Gastrocnemius medialis (tissue), 4 donors: ENCODE measurements around the gene SFMBT1. TPM values are rescaled to one million over a fixed set of nuclear protein-coding genes. Genes with fewer than 3 reads are reported as not detected.

Source experiments
- ATAC-seq, 2 donors: fragments of 150-250 bp; one replicate each; pipeline ENCODE4 v1.9.1; 2016
- DNase-seq, 2 donors: peaks; one replicate each; pipeline ENCODE4 v3.0.0-alpha.2; 2019
- H3K27ac ChIP-seq, 4 donors: fragments of 200-600 bp; sonication (generic); 1 replicate in 1 of 4; 2 replicates in 3 of 4; pipeline ENCODE4 v1.5.1; 2016 to 2018; ENCODE audit warnings: mild to moderate bottlenecking in 2 of 4, moderate library complexity in 1 of 4
- H3K27me3 ChIP-seq, 3 donors: fragments of 200-600 bp; sonication (generic) in 2 of 3; 1 replicate in 1 of 3; 2 replicates in 2 of 3; pipeline versions ENCODE4 v1.5.1 to v1.6.0; 2016 to 2019; ENCODE audit warnings: mild to moderate bottlenecking in 1 of 3, moderate library complexity in 1 of 3
- H3K36me3 ChIP-seq, 2 donors: fragments of 200-600 bp; sonication (generic) in 1 of 2; one replicate each; pipeline ENCODE4 v1.5.1; 2017 to 2018
- H3K4me1 ChIP-seq, 2 donors: fragments of 200-600 bp; sonication (generic) in 1 of 2; one replicate each; pipeline ENCODE4 v1.5.1; 2016 to 2017; ENCODE audit warnings: mild to moderate bottlenecking in 2 of 2
- H3K4me3 ChIP-seq, 4 donors: fragments of 200-600 bp; sonication (generic) in 3 of 4; 1 replicate in 1 of 4; 2 replicates in 3 of 4; pipeline ENCODE4 v1.5.1; 2016 to 2019; ENCODE audit warnings: mild to moderate bottlenecking in 2 of 4
- H3K9me3 ChIP-seq, 3 donors: fragments of 200-600 bp; sonication (generic) in 2 of 3; 1 replicate in 1 of 3; 2 replicates in 2 of 3; pipeline ENCODE4 v1.5.1; 2016 to 2019
- POLR2A ChIP-seq, 2 donors: fragments of 450-650 bp; IDR thresholded peaks; one replicate each; pipeline ENCODE4 v1.6.1; 2017; ENCODE audit warnings: antibody characterized with exemption in 2 of 2, mild to moderate bottlenecking in 2 of 2, moderate library complexity in 2 of 2
- in situ Hi-C, 4 donors: fragments of 200-750 bp; cut with MboI; loops; one replicate each; pipeline versions ENCODE4 v1.15.0 to v1.8.0; 2017; ENCODE audit warnings: low sequenced_read_pairs in 4 of 4
- intact Hi-C: fragments of 100-400 bp; cut with DNase I; formaldehyde crosslinking; loops from one replicate; pipeline ENCODE4 v1.15.1; 2023; ENCODE audit warnings: low total_unique reads
- total RNA-seq, 4 donors: library from RNA; depleted of rRNA; stranded (reverse); fragments of >200 nt; gene quantifications; one replicate each; pipeline versions ENCODE4 v1.1.0 to v1.2.3, GENCODE V29; 2016
- TF ChIP-seq, protein P1 (sequence below), 5 experiments: fragments of 450-650 bp in 3 of 5; fragments of 200-600 bp in 2 of 5; sonication (generic) in 2 of 5; IDR thresholded peaks in 4 of 5; conservative IDR thresholded peaks in 1 of 5; 1 replicate in 4 of 5; 2 replicates in 1 of 5; pipeline ENCODE4 v1.5.1; 2016 to 2019; ENCODE audit warnings: antibody characterized with exemption in 5 of 5, mild to moderate bottlenecking in 3 of 5, moderate library complexity in 3 of 5

The SFMBT1 gene
- total RNA-seq, 4 donors from 2014 or later, result 17.5 to 39.7 (median 29.8) TPM

DNA sequence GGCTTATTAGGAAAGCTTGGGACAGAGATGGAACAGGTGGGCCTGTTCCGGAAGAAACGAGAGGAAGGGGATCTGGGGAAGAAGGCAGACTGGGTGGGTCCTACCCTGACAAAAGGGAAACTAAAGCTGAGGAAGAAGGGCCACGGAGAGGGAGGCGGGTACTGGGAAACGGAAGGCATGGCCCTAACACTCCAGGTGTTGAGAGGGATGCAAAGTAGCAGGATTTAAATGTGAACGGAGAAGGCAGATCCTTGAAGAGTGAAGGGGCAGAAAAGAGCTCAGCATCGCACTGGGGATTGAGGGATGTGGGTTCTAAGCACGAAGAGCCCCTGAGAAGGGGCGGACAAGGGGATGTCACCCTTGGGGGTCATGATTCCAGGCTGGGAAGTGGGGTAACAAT, 149.3 kb downstream of the SFMBT1 start:
- Histone ChIP-seq H3K9me3 (no peaks in the 10 kb centered on the region), H3K4me3 (peak overlapping the region; percentile 71 to 91 (median 80)), H3K4me1 (peaks cover 54 to 58% of the 10 kb centered on the region in 2 donors), H3K36me3 (no peaks in the 10 kb centered on the region), H3K27ac (peak overlapping the region; percentile 77 to 85 (median 82)), H3K27me3 (no peaks in the 10 kb centered on the region)
- ATAC-seq, result no peak
- no peak for DNase-seq
- in situ Hi-C loops, result no loop called here
- TF ChIP-seq POLR2A (IDR thresholded peaks at IDR 0.05), result no peak
- TF ChIP-seq, protein P1, sequence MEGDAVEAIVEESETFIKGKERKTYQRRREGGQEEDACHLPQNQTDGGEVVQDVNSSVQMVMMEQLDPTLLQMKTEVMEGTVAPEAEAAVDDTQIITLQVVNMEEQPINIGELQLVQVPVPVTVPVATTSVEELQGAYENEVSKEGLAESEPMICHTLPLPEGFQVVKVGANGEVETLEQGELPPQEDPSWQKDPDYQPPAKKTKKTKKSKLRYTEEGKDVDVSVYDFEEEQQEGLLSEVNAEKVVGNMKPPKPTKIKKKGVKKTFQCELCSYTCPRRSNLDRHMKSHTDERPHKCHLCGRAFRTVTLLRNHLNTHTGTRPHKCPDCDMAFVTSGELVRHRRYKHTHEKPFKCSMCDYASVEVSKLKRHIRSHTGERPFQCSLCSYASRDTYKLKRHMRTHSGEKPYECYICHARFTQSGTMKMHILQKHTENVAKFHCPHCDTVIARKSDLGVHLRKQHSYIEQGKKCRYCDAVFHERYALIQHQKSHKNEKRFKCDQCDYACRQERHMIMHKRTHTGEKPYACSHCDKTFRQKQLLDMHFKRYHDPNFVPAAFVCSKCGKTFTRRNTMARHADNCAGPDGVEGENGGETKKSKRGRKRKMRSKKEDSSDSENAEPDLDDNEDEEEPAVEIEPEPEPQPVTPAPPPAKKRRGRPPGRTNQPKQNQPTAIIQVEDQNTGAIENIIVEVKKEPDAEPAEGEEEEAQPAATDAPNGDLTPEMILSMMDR (IDR thresholded peaks at IDR 0.05 in 4 of 5, conservative IDR thresholded peaks at IDR 0.05 in 1 of 5), result no peak
- intact Hi-C loops, result loop anchor here (5.0 kb wide), 3 partner anchors 64 to 209 kb away; partner anchors contain the start of genes GNL3, ITIH4, NEK4 and PBRM1

DNA sequence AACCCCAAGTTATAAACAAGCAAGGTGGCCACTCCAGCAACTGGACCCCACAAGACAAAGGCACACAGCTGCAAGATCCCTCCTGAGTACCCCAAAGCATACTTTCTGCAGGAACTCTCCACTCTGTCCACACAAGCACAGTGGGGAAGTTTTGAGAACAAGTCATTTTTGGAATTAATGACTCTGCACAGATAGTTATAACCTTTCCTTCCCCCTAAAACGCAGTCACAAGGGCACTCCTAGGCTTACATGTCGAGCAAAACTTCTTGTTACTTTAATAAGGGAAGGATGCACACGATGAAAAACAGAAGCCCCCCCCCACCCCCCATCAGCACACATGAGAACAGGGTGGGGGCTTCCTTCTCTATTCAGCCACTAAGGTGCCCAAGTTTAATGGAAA, 149.7 kb downstream of the SFMBT1 start:
- in situ Hi-C loops (no loop called here), intact Hi-C loops (loop anchor here (5.0 kb wide), 3 partner anchors 64 to 209 kb away; partner anchors contain the start of genes GNL3, ITIH4, NEK4 and PBRM1)
- no peaks in the 10 kb centered on the region for H3K27me3 ChIP-seq
- peaks cover 58 to 62% of the 10 kb centered on the region in 2 donors for H3K4me1 ChIP-seq
- ATAC-seq (no peak), DNase-seq (no peak)
- H3K27ac ChIP-seq, result peak overlapping the region; percentile 77 to 85 (median 82)
- H3K36me3 ChIP-seq, result no peaks in the 10 kb centered on the region
- TF ChIP-seq, protein P1 (IDR thresholded peaks at IDR 0.05 in 4 of 5, conservative IDR thresholded peaks at IDR 0.05 in 1 of 5), result no peak
- TF ChIP-seq POLR2A (IDR thresholded peaks at IDR 0.05), result no peak
- H3K9me3 ChIP-seq, result no peaks in the 10 kb centered on the region
- peak overlapping the region; percentile 71 to 91 (median 80) for H3K4me3 ChIP-seq

DNA sequence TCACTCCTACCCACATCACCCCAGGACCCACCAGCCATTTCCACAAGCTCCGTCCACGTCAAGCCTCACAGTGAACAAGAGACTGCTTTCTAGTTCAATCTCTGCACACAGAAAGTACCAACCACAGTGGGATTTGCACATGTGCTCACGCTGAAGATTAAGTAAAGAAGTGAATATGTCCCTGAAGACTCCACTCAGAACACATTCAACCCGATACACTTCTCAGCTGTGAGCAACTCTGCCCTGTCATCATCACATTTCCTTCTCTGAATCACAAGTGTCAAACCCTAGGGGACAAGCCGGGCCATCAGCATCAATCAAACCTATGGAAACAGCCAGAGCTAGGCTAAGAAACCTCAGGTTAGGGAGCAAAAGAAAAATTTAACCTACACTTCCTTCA, 150.5 kb downstream of the SFMBT1 start:
- in situ Hi-C loops, result no loop called here
- Histone ChIP-seq H3K4me3 (no peak overlapping the region), H3K27ac (peak overlapping the region; percentile 77 to 85 (median 82))

DNA sequence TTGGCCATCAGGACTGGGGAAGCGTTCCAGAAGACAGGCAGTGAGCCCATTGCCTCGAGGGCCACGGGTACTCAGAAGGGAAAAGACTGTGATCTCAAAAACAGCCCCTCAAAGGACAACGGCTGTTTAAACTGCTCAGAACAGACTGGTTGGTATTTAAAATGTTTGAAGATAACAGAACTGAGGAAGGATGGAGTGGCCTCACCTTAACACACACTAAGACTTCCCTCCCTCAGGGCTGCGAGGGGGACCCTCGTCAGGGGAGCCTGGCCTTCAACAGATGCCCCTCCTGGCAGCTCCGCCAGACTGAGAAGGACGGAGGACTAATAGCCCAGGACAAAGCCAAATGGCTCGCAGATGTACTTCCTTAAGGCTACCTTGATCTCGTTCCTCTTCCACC, 151.1 kb downstream of the SFMBT1 start:
- Histone ChIP-seq H3K27ac (peak overlapping the region; percentile 77 to 85 (median 82)), H3K27me3 (no peaks in the 10 kb centered on the region), H3K9me3 (no peaks in the 10 kb centered on the region), H3K4me1 (peaks cover 58 to 63% of the 10 kb centered on the region in 2 donors), H3K36me3 (no peaks in the 10 kb centered on the region), H3K4me3 (no peak overlapping the region)
- TF ChIP-seq POLR2A (IDR thresholded peaks at IDR 0.05), result no peak
- TF ChIP-seq, protein P1 (IDR thresholded peaks at IDR 0.05 in 4 of 5, conservative IDR thresholded peaks at IDR 0.05 in 1 of 5), result no peak
- ATAC-seq (no peak), DNase-seq (no peak)
- intact Hi-C loops, result loop anchor here (5.0 kb wide), 4 partner anchors 62 to 207 kb away; partner anchors contain the start of genes GNL3, ITIH4, NEK4 and PBRM1
- in situ Hi-C loops, result no loop called here

More for the DNA sequence above, 150.5 kb downstream of the SFMBT1 start:
- Histone ChIP-seq H3K9me3 (no peaks in the 10 kb centered on the region), H3K4me1 (peaks cover 58 to 63% of the 10 kb centered on the region in 2 donors), H3K27me3 (no peaks in the 10 kb centered on the region), H3K36me3 (no peaks in the 10 kb centered on the region)
- ATAC-seq (no peak), DNase-seq (no peak)
- TF ChIP-seq POLR2A (IDR thresholded peaks at IDR 0.05), result no peak
- TF ChIP-seq, protein P1 (IDR thresholded peaks at IDR 0.05 in 4 of 5, conservative IDR thresholded peaks at IDR 0.05 in 1 of 5), result no peak
- intact Hi-C loops, result loop anchor here (5.0 kb wide), 3 partner anchors 63 to 208 kb away; partner anchors contain the start of genes GNL3, ITIH4, NEK4 and PBRM1
